NCI-H510A (cell line): ENCODE results near the gene GJD3.

Experiments
- DNase-seq: peaks from one replicate; lab custom pipeline; 2025; lab: John Stamatoyannopoulos, UW

Gene GJD3

GRCh38 chr17:40351359-40352236 is 12.9 kb downstream of the GJD3 start:
- DNase-seq, result peak; percentile 74

GRCh38 chr17:40350689-40351358 is 13.7 kb downstream of the GJD3 start:
- no peak for DNase-seq

GRCh38 chr17:40349895-40350688 is 14.4 kb downstream of the GJD3 start:
- no peak for DNase-seq

DNA sequence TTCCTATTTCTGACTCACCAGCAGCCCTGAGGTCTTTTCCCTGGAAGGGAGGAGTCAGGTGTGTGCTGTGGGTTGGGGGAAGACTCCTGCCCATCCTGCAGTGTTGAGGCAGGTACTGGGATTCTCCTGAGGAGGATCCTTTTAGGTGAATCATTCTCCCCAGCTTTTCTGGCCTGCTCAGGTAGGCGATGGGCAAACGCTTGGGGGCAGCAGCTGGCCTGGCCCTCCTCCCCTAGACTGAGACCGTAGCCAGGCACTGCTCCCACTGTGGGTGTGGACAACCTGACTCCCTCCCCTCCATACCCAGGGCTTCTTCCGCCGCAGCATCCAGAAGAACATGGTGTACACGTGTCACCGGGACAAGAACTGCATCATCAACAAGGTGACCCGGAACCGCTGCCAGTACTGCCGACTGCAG is 15.1 kb downstream of the GJD3 start:
- no peak for DNase-seq

GRCh38 chr17:40348562-40349476 is 15.7 kb downstream of the GJD3 start:
- DNase-seq, result no peak

GRCh38 chr17:40348136-40348504 is 16.4 kb downstream of the GJD3 start:
- no peak for DNase-seq

GRCh38 chr17:40347319-40348135 is 17.0 kb downstream of the GJD3 start:
- DNase-seq, result no peak

- DNase-seq, result no peak
Observed at GRCh38 chr17:40346765-40347158, 17.8 kb downstream of the GJD3 start.

GRCh38 chr17:40345994-40346764 is 18.4 kb downstream of the GJD3 start:
- DNase-seq, result no peak

- DNase-seq, result peak; percentile 40
Observed at GRCh38 chr17:40345161-40345993, 19.2 kb downstream of the GJD3 start.

DNA sequence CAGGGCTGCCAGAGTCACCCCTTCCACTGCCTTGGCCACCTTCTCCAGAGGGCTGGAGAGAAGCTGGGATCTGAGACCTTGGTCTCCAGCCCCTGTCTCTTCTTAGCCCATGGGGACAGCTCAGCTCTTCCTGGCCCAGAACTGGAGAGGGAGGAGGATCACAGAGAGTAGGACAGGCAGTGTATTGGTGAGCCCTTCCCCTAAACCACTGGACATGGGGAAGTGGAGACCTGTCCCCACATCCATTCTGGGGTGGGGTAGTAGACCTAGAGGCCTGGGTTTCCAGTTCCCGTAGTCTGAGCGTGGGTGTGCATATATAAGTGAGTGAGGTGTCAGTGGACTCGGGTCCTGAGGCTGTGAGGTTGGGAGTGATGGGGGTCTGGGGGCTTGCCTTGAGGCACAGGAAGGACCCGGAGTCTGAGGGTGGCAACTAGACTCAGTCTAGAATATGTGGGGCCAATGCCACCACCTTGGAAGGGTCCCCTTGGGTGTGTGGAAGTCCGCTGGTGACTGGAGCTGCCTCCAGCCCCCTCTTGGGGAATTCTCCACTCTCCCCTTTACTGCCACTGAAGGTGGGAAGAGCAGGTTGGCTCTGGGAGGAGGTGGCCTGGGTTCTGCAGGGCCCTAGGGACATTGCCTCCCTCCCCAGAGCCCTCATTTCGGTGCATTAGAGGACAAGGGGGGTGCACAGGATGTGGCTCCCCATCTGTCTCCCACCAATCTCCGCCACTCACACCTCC is 19.9 kb downstream of the GJD3 start:
- no peak for DNase-seq

GRCh38 chr17:40343219-40344119 is 21.1 kb downstream of the GJD3 start:
- peak; percentile 32 for DNase-seq

- DNase-seq, result no peak
Observed at GRCh38 chr17:40342504-40343218, 21.9 kb downstream of the GJD3 start.

GRCh38 chr17:40341808-40342503 is 22.6 kb downstream of the GJD3 start:
- peak; percentile 54 for DNase-seq

GRCh38 chr17:40340880-40341807 is 23.4 kb downstream of the GJD3 start:
- DNase-seq, result peak; percentile 81
